Stimulated activated CD8-positive, alpha-beta memory T cell treated with anti-CD3 and anti-CD28 coated beads, Interleukin-12 subunit alpha, Interleukin-12 subunit beta, amount 100 ng/mL, for 24 hours (primary cell): ENCODE measurements around the gene GBP7.
"Not testable (repeated sequence)": the region's sequence is repeated elsewhere in the genome, so short reads cannot be mapped to it uniquely, and the experiment has no call there.

ENCODE experiments used
- DNase-seq: peaks from one replicate; pipeline ENCODE4 v3.0.0-alpha.2; 2020; ENCODE audit errors: extremely low read depth

GBP7 gene

GRCh38 chr1:89170170-89171066 is 5.4 kb downstream of the GBP7 start:
- DNase-seq, result no peak

- no peak for DNase-seq
Measured at GRCh38 chr1:89169166-89169565, 6.6 kb downstream of the GBP7 start.

- DNase-seq, result no peak
Measured at GRCh38 chr1:89167590-89168230, 8.1 kb downstream of the GBP7 start.

- no peak for DNase-seq
Measured at GRCh38 chr1:89166705-89167104, 9.1 kb downstream of the GBP7 start.

GRCh38 chr1:89165811-89166210 is 10.0 kb downstream of the GBP7 start:
- DNase-seq, result no peak

GRCh38 chr1:89151047-89151446 is 24.8 kb downstream of the GBP7 start:
- DNase-seq, result no peak

- DNase-seq, result no peak
Measured at GRCh38 chr1:89149976-89150375, 25.8 kb downstream of the GBP7 start.

GRCh38 chr1:89149229-89149628 is 26.6 kb downstream of the GBP7 start:
- no peak for DNase-seq

GRCh38 chr1:89147678-89148658 is 27.8 kb downstream of the GBP7 start:
- DNase-seq, result no peak

GRCh38 chr1:89146721-89147120 is 29.1 kb downstream of the GBP7 start:
- DNase-seq, result no peak

GRCh38 chr1:89143484-89143883 is 32.3 kb downstream of the GBP7 start:
- no peak for DNase-seq

GRCh38 chr1:89142160-89142559 is 33.6 kb downstream of the GBP7 start:
- DNase-seq, result no peak

GRCh38 chr1:89133747-89134146 is 42.1 kb downstream of the GBP7 start:
- DNase-seq, result no peak

- DNase-seq, result no peak
Measured at GRCh38 chr1:89130716-89131115, 45.1 kb downstream of the GBP7 start.

- no peak for DNase-seq
Measured at GRCh38 chr1:89129911-89130310, 45.9 kb downstream of the GBP7 start.

GRCh38 chr1:89128003-89128458 is 47.8 kb downstream of the GBP7 start:
- not testable (repeated sequence) for DNase-seq

- peak; percentile 37 for DNase-seq
Measured at GRCh38 chr1:89126602-89127565, 48.9 kb downstream of the GBP7 start.

GRCh38 chr1:89125913-89126580 is 49.8 kb downstream of the GBP7 start, which contains the start of gene GBP2:
TSS of gene GBP2 (minus strand) at chr1:89126114. CDS start at chr1:89121966, 4,148 bp downstream.
- DNase-seq, result no peak

- no peak for DNase-seq
Measured at GRCh38 chr1:89125240-89125912, 50.4 kb downstream of the GBP7 start.
